LNCaP clone FGC (cell line): ENCODE data around the gene CELF5.
"Not testable (repeated sequence)": the region's sequence is repeated elsewhere in the genome, so short reads cannot be mapped to it uniquely, and the experiment has no call there.

Experiments
- DNase-seq: peaks from one replicate; pipeline ENCODE4 v3.0.0-alpha.2; 2011; ENCODE audit warnings: low read depth
- H3K4me3 ChIP-seq: 2 replicates; pipeline ENCODE4 v1.5.1; 2011; ENCODE audit warnings: mild to moderate bottlenecking, low read depth, low read length, control low read depth
- TF ChIP-seq, protein P1 (sequence below): IDR thresholded peaks from 2 replicates; pipeline ENCODE4 v1.5.1; 2012; ENCODE audit warnings: mild to moderate bottlenecking; ENCODE audit not compliant: control insufficient read depth, insufficient read depth; ENCODE audit errors: extremely low read depth

CELF5 gene

DNA sequence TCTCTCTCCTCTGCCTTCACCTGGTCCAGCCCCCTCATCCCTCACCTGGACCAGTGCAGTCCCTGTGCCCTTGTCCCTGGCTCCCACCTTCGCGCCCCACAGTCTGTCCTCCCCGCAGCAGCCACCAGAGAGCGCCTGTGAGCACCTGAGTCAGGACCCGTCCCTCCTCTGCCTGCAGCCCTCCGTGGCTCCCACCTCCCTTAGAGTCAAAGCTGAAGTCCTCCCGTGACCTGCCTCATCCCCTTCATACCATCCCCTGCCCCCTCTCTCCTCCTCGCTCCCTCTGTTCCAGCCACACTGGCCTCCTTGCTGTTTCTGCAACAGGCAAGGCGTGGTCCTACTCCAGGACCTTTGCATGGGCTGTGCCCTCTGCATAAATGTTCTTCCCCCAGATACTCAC lies 10.3 kb downstream of the CELF5 start:
- TF ChIP-seq, protein P1, sequence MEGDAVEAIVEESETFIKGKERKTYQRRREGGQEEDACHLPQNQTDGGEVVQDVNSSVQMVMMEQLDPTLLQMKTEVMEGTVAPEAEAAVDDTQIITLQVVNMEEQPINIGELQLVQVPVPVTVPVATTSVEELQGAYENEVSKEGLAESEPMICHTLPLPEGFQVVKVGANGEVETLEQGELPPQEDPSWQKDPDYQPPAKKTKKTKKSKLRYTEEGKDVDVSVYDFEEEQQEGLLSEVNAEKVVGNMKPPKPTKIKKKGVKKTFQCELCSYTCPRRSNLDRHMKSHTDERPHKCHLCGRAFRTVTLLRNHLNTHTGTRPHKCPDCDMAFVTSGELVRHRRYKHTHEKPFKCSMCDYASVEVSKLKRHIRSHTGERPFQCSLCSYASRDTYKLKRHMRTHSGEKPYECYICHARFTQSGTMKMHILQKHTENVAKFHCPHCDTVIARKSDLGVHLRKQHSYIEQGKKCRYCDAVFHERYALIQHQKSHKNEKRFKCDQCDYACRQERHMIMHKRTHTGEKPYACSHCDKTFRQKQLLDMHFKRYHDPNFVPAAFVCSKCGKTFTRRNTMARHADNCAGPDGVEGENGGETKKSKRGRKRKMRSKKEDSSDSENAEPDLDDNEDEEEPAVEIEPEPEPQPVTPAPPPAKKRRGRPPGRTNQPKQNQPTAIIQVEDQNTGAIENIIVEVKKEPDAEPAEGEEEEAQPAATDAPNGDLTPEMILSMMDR: peak; percentile 23
- no peak overlapping the region for H3K4me3 ChIP-seq
- no peak for DNase-seq

DNA sequence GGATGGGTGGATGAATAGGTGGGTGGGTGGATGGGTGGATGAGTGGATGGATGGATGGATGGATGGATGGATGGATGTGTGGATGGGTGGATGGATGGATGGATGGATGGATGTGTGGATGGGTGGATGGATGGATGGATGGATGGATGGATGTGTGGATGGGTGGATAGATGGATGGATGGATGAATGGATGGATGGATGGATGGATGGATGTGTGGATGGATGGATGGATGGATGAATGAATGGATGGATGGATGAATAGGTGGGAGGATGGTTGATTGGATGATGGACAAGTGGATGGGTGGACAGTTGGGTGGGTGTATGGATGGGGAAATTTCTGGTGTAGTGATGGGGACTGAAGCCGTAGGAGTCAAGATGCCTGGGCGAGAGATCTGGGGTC lies 11.1 kb downstream of the CELF5 start:
- H3K4me3 ChIP-seq: not testable (repeated sequence)

DNA sequence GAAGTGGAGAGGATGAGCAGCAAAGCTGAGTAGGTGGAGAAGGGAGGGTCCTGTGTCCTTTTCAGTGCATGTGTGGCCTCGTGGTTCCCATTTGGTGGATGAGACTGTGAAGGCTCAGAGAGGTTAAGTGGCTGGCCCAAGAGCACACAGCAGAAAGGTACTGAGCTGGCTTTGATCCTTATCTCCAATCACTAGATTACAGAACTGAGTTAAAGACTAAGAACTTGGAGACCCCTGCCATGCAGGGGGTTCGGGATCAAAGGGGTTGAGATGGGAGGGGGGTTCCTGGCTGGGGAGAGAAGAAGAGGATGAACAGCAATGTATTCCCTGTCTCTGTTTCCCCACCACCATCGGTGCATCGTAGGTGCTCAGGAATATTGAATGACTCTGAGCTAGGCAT lies 11.8 kb downstream of the CELF5 start:
- TF ChIP-seq, protein P1: no peak
- DNase-seq: no peak
- no peak overlapping the region for H3K4me3 ChIP-seq

More for the DNA sequence above, 11.1 kb downstream of the CELF5 start:
- not testable (repeated sequence) for DNase-seq

DNA sequence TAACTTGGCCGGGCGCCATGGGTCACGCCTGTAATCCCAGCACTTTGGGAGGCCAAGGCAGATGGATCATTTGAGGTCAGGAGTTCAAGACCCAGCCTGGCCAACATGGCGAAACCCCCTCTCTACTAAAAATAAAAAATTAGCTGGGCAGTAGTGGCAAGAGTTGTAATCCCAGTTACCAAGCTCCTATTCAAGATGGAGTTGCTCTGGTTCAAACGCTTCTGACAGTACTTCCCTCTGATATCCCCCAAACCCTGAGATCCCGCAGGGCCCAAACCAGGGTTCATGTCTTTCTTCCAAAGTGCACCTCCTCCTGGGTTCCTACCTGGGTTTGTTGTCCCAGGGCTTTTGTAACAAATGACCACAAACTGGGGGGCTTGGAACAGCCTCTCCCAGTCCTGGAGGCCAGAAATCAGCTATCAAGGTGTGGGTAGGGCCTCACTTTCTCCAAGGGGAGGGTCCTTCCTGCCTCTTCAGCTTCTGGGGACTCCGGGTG lies 13.7 kb downstream of the CELF5 start:
- no peak overlapping the region for H3K4me3 ChIP-seq
- DNase-seq: no peak
- TF ChIP-seq, protein P1: no peak

DNA sequence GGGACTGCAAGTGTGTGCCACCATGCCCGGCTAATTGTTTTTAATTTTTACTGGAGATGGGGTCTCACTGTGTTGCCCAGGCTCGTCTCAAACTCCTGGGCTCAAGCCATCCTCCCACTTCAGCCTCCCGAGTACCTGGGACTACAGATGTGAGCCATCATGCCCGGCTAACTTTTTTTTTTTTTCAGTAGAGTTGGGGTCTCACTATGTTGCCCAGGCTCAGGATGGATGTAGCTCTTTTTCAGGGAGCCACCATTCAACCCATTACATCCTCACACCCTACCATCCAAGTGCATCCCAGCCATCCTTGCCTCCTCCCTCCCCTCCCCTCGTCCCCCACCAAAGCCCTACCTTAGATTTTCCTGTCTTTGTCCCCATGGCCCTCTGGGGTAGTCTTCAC lies 14.9 kb downstream of the CELF5 start:
- TF ChIP-seq, protein P1: no peak
- H3K4me3 ChIP-seq: no peak overlapping the region
- DNase-seq: no peak

DNA sequence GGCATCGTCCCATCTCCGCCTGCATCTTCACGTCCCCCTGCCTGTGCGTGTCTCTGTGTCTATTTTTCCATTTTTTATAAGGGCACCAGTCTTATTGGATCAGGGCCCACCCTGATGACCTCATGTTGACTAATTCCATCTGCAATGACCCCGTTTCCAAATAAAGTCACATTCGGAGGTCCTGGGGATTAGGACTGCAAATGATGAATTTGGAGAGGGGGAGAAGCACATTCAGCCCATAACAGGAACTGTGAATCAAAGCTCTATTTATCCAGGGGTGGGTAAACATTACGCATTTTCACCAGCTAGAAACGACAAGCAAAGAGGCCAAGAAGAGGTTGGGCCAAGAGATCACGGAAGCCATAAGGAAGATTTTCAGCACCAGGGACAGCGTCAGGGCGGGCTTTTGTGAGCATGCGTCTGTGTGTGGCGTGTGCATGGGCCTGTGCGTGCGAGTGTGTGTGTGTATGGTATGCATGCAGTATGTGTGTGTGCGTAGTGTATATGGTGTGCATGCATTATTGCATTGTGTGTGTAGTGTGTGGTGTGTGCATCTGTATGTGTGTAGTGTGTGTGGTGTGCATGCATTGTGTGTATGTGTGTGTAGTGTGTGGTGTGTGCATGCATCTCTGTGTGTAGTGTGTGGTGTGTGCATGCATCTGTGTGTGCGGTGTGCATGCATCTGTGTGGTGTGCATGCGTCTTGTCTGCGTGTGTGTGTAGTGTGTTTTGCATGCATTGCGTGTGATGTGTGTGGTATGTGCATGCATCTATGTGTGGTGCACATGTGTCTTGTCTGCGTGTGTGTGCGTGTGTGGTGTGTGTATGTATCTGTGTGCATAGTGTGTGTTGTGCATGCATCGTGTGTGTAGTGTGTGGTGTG lies 19.6 kb downstream of the CELF5 start:
- TF ChIP-seq, protein P1: no peak
- DNase-seq: peak; percentile 47
- no peak overlapping the region for H3K4me3 ChIP-seq

DNA sequence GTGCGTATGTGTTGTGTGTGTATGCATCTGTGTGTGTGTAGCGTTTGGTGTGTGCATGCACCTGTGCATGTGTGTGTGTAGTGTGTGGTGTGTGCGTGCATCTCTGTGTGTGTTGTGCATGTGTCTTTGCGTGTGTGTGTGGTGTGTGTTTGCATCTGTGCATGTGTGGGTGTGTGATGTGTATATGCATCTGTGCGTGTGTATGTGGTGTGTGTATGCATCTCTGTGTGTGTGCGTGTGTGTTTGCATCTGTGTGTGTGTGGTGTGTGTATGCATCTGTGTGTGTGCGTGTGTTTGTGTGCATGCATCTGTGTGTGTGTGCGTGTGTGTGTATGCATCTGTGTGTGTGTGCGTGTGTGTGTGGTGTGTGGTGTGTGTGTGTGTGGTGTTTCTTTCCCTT lies 20.6 kb downstream of the CELF5 start:
- no peak for DNase-seq
- no peak overlapping the region for H3K4me3 ChIP-seq
- TF ChIP-seq, protein P1: no peak
